Nephron progenitor cell (in vitro differentiated cells): ENCODE data around the gene TTLL9.

Experiments used
- DNase-seq: peaks from one replicate; pipeline ENCODE4 v3.0.0; 2021
- H3K27ac Mint-ChIP-seq: 2 replicates; pipeline ENCODE4 v1.8.0; 2021; ENCODE audit warnings: mild to moderate bottlenecking, moderate library complexity, mixed read lengths
- H3K27me3 Mint-ChIP-seq: 2 replicates; pipeline ENCODE4 v1.8.0; 2021; ENCODE audit warnings: mild to moderate bottlenecking, low read depth, mixed read lengths; ENCODE audit not compliant: poor library complexity
- H3K36me3 Mint-ChIP-seq: 2 replicates; pipeline ENCODE4 v1.8.0; 2021; ENCODE audit warnings: low read depth, mixed read lengths
- H3K4me1 Mint-ChIP-seq: 2 replicates; pipeline ENCODE4 v1.8.0; 2021; ENCODE audit warnings: mixed read lengths
- H3K4me3 Mint-ChIP-seq: 2 replicates; pipeline ENCODE4 v1.8.0; 2021; ENCODE audit warnings: mild to moderate bottlenecking, moderate library complexity, mixed read lengths
- H3K9me3 Mint-ChIP-seq: 2 replicates; pipeline ENCODE4 v1.8.0; 2021; ENCODE audit warnings: mild to moderate bottlenecking, moderate library complexity, mixed read lengths
- CTCF ChIP-seq: fragments of 200-600 bp; sonication (generic); IDR thresholded peaks from 2 replicates; pipeline ENCODE4 v1.5.0; 2021; ENCODE audit warnings: antibody characterized with exemption

The TTLL9 gene

GRCh38 chr20:31939661-31940060 lies 69.2 kb downstream of the TTLL9 start:
- no peak for DNase-seq
- Mint-ChIP-seq H3K27ac (no peak overlapping the region), H3K36me3 (no peaks in the 10 kb centered on the region)

GRCh38 chr20:31943052-31943471 lies 72.6 kb downstream of the TTLL9 start:
- Mint-ChIP-seq H3K9me3 (no peaks in the 10 kb centered on the region), H3K36me3 (peaks cover 21% of the 10 kb centered on the region), H3K4me3 (no peak overlapping the region), H3K27ac (peak overlapping the region; percentile 59), H3K27me3 (no peaks in the 10 kb centered on the region), H3K4me1 (peaks cover 7% of the 10 kb centered on the region)
- TF ChIP-seq CTCF: no peak
- no peak for DNase-seq

More at GRCh38 chr20:31939661-31940060, 69.2 kb downstream of the TTLL9 start:
- peaks cover 7% of the 10 kb centered on the region for H3K4me1 Mint-ChIP-seq
- no peaks in the 10 kb centered on the region for H3K9me3 Mint-ChIP-seq
- no peak for TF ChIP-seq CTCF
- H3K27me3 Mint-ChIP-seq: no peaks in the 10 kb centered on the region
- no peak overlapping the region for H3K4me3 Mint-ChIP-seq

GRCh38 chr20:31945319-31945718 lies 74.9 kb downstream of the TTLL9 start:
- Mint-ChIP-seq H3K9me3 (peaks cover 3% of the 10 kb centered on the region), H3K4me1 (peaks cover 19% of the 10 kb centered on the region), H3K36me3 (peaks cover 43% of the 10 kb centered on the region), H3K27ac (no peak overlapping the region), H3K4me3 (no peak overlapping the region), H3K27me3 (no peaks in the 10 kb centered on the region)
- DNase-seq: no peak
- TF ChIP-seq CTCF: no peak

GRCh38 chr20:31945785-31946184 lies 75.4 kb downstream of the TTLL9 start:
- peaks cover 47% of the 10 kb centered on the region for H3K36me3 Mint-ChIP-seq
- peaks cover 3% of the 10 kb centered on the region for H3K9me3 Mint-ChIP-seq
- peaks cover 20% of the 10 kb centered on the region for H3K4me1 Mint-ChIP-seq
- no peak for DNase-seq
- TF ChIP-seq CTCF: no peak
- no peaks in the 10 kb centered on the region for H3K27me3 Mint-ChIP-seq
- no peak overlapping the region for H3K4me3 Mint-ChIP-seq
- peak overlapping the region; percentile 46 for H3K27ac Mint-ChIP-seq

GRCh38 chr20:31948008-31948407 lies 77.6 kb downstream of the TTLL9 start:
- H3K4me1 Mint-ChIP-seq: peaks cover 34% of the 10 kb centered on the region
- no peak overlapping the region for H3K27ac Mint-ChIP-seq
- peaks cover 52% of the 10 kb centered on the region for H3K36me3 Mint-ChIP-seq
- H3K9me3 Mint-ChIP-seq: peaks cover 3% of the 10 kb centered on the region
- H3K27me3 Mint-ChIP-seq: peaks cover 6% of the 10 kb centered on the region
- TF ChIP-seq CTCF: no peak
- no peak for DNase-seq
- no peak overlapping the region for H3K4me3 Mint-ChIP-seq

GRCh38 chr20:31949877-31950646 lies 79.6 kb downstream of the TTLL9 start:
- H3K36me3 Mint-ChIP-seq: peaks cover 52% of the 10 kb centered on the region
- H3K4me1 Mint-ChIP-seq: peaks cover 34% of the 10 kb centered on the region
- DNase-seq: no peak
- TF ChIP-seq CTCF: no peak
- peak overlapping the region; percentile 99 for H3K4me3 Mint-ChIP-seq
- H3K27ac Mint-ChIP-seq: peak overlapping the region; percentile 68
- H3K9me3 Mint-ChIP-seq: peaks cover 3% of the 10 kb centered on the region
- peaks cover 24% of the 10 kb centered on the region for H3K27me3 Mint-ChIP-seq
